GM23338 (cell line): ENCODE data around the gene TDRD7. TPM values are rescaled to one million over a fixed set of nuclear protein-coding genes. Genes with fewer than 3 reads are reported as not detected.

Experiments
- ATAC-seq: fragments of 200-7000 bp; cut with Tn5 transposase; 3 replicates; pipeline ENCODE4 v1.9.1; 2020
- DNase-seq: peaks from one replicate; pipeline ENCODE4 v3.0.0-alpha.2; 2015; ENCODE audit warnings: low spot score
- H2AFZ ChIP-seq: fragments of 200-600 bp; sonication (generic); 2 replicates; pipeline ENCODE4 v1.8.0; 2016; ENCODE audit warnings: antibody characterized with exemption, mild to moderate bottlenecking, moderate library complexity
- H3F3A ChIP-seq: fragments of 200-600 bp; sonication (generic); replicated peaks from 2 replicates; pipeline ENCODE4 v1.8.0; 2017; ENCODE audit warnings: antibody characterized with exemption, mixed run types, low read depth
- H3K27ac ChIP-seq: fragments of 200-600 bp; sonication (generic); 2 replicates; pipeline ENCODE4 v1.6.1; 2016; ENCODE audit warnings: low read depth
- H3K27me3 ChIP-seq: fragments of 200-600 bp; sonication (generic); 2 replicates; pipeline ENCODE4 v1.8.0; 2016; ENCODE audit warnings: mild to moderate bottlenecking, mixed run types, moderate library complexity; ENCODE audit not compliant: insufficient read depth
- H3K36me3 ChIP-seq: fragments of 200-600 bp; sonication (generic); 2 replicates; pipeline ENCODE4 v1.8.0; 2016; ENCODE audit warnings: mild to moderate bottlenecking; ENCODE audit not compliant: insufficient read depth
- H3K4me1 ChIP-seq: fragments of 200-600 bp; sonication (generic); 2 replicates; pipeline ENCODE4 v1.8.0; 2016; ENCODE audit warnings: mild to moderate bottlenecking, moderate library complexity; ENCODE audit not compliant: insufficient read depth
- H3K4me2 ChIP-seq: fragments of 200-600 bp; sonication (generic); 2 replicates; pipeline ENCODE4 v1.7.1; 2017; ENCODE audit warnings: mixed run types
- H3K4me3 ChIP-seq: fragments of 200-600 bp; sonication (generic); 2 replicates; pipeline ENCODE4 v1.6.1; 2016; ENCODE audit warnings: mixed run types
- H3K79me2 ChIP-seq: fragments of 200-600 bp; sonication (generic); replicated peaks from 2 replicates; pipeline ENCODE4 v1.8.0; 2017; ENCODE audit warnings: mild to moderate bottlenecking; ENCODE audit not compliant: insufficient read depth
- H3K9me2 ChIP-seq: fragments of 200-600 bp; sonication (generic); 2 replicates; pipeline ENCODE4 v1.8.0; 2017; ENCODE audit not compliant: insufficient read depth
- H4K20me1 ChIP-seq: fragments of 200-600 bp; sonication (generic); replicated peaks from 2 replicates; pipeline ENCODE4 v1.8.0; 2017; ENCODE audit warnings: mild to moderate bottlenecking; ENCODE audit not compliant: insufficient read depth
- H3K27ac Mint-ChIP-seq: 2 replicates; pipeline ENCODE4 v1.8.0; 2020; ENCODE audit warnings: inconsistent platforms, mild to moderate bottlenecking, moderate library complexity, mixed read lengths
- H3K27me3 Mint-ChIP-seq: 3 replicates; pipeline ENCODE4 v1.8.0; 2022; ENCODE audit warnings: low read depth, mild to moderate bottlenecking, moderate library complexity, mixed read lengths, inconsistent platforms; ENCODE audit not compliant: insufficient read depth, poor library complexity
- H3K36me3 Mint-ChIP-seq: 3 replicates; pipeline ENCODE4 v1.8.0; 2021; ENCODE audit warnings: low read depth, mild to moderate bottlenecking, inconsistent platforms, moderate library complexity, mixed read lengths
- H3K4me1 Mint-ChIP-seq: 3 replicates; pipeline ENCODE4 v1.8.0; 2020; ENCODE audit warnings: mild to moderate bottlenecking, inconsistent platforms, mixed read lengths
- H3K4me3 Mint-ChIP-seq: 3 replicates; pipeline ENCODE4 v1.8.0; 2021; ENCODE audit warnings: moderate library complexity, mild to moderate bottlenecking, inconsistent platforms, mixed read lengths
- H3K9me3 Mint-ChIP-seq: 3 replicates; pipeline ENCODE4 v1.8.0; 2020; ENCODE audit warnings: moderate library complexity, mild to moderate bottlenecking, inconsistent platforms, mixed read lengths
- CREB1 ChIP-seq: fragments of 250-450 bp; sonication (Bioruptor Pico); IDR thresholded peaks from 2 replicates; pipeline ENCODE4 v1.5.0; 2020; ENCODE audit warnings: low read depth, mild to moderate bottlenecking, moderate library complexity
- CTCF ChIP-seq, 2 experiments: fragments of 200-600 bp in 1 of 2; sonication (generic) in 1 of 2; conservative IDR thresholded peaks; 2 replicates each; pipeline versions ENCODE4 v1.5.1 to v1.6.1; 2016 to 2017; ENCODE audit warnings: antibody characterized with exemption in 2 of 2, low read depth in 2 of 2, mild to moderate bottlenecking in 2 of 2, moderate library complexity in 1 of 2
- ETS1 ChIP-seq: IDR thresholded peaks from 2 replicates; pipeline ENCODE4 v1.6.1; 2016; ENCODE audit warnings: antibody characterized with exemption
- EZH2phosphoT487 ChIP-seq: fragments of 200-600 bp; sonication (generic); IDR thresholded peaks from one replicate; pipeline ENCODE4 v1.8.1; 2018; ENCODE audit warnings: antibody characterized with exemption; ENCODE audit not compliant: unreplicated experiment
- NANOG ChIP-seq: IDR thresholded peaks from 2 replicates; pipeline ENCODE4 v1.6.1; 2016; ENCODE audit warnings: antibody characterized with exemption, borderline replicate concordance
- POLR2AphosphoS5 ChIP-seq: IDR thresholded peaks from 2 replicates; pipeline ENCODE4 v1.6.1; 2016; ENCODE audit warnings: antibody characterized with exemption, low read depth
- STAT1 ChIP-seq: IDR thresholded peaks from one replicate; pipeline ENCODE4 v1.6.1; 2016; ENCODE audit warnings: antibody characterized with exemption; ENCODE audit not compliant: unreplicated experiment
- ZNF114 ChIP-seq: fragments of 250-450 bp; sonication (Bioruptor Pico); IDR thresholded peaks from 2 replicates; pipeline ENCODE4 v1.5.0; 2020; ENCODE audit warnings: mild to moderate bottlenecking, moderate library complexity
- ZNF331 ChIP-seq: fragments of 250-450 bp; sonication (Bioruptor Pico); IDR thresholded peaks from 2 replicates; pipeline ENCODE4 v1.5.0; 2020; ENCODE audit warnings: low read depth, mild to moderate bottlenecking, moderate library complexity
- ZNF462 ChIP-seq: fragments of 250-450 bp; sonication (Bioruptor Pico); IDR thresholded peaks from 2 replicates; pipeline ENCODE4 v1.5.0; 2020; ENCODE audit warnings: mild to moderate bottlenecking, moderate library complexity
- polyA plus RNA-seq: library from polyadenylated mRNA; unstranded; fragments of >200 nt; fragmentation: Nextera tagmentation; extraction: Ambion mirVana; gene quantifications from 2 replicates; pipeline ENCODE4 v1.2.1, GENCODE V29; 2016
- total RNA-seq: library from RNA; depleted of rRNA; stranded (reverse); fragments of >200 nt; shearing (Covaris generic); gene quantifications from 2 replicates; pipeline ENCODE4 v1.2.3, GENCODE V29; 2014
- TF ChIP-seq, protein P1 (sequence below): IDR thresholded peaks from one replicate; pipeline ENCODE4 v1.6.1; 2018; ENCODE audit warnings: antibody characterized with exemption; ENCODE audit not compliant: unreplicated experiment

TDRD7 gene
- total and polyA plus RNA-seq, 2 experiments from 2014 or later: 1.7 to 3.1 TPM

GRCh38 chr9:97506787-97507186 is 94.9 kb downstream of the TDRD7 start (continued):
- TF ChIP-seq ETS1 (no peak), ZNF331 (CRISPR knock-in tag) (no peak), ZNF114 (CRISPR knock-in tag) (no peak), STAT1 (no peak), CTCF (conservative IDR thresholded peaks at IDR 0.05; ENCODE audit: low read depth in 2 of 2) (no peak), POLR2AphosphoS5 (no peak), NANOG (no peak), EZH2phosphoT487 (no peak)
- TF ChIP-seq, protein P1, sequence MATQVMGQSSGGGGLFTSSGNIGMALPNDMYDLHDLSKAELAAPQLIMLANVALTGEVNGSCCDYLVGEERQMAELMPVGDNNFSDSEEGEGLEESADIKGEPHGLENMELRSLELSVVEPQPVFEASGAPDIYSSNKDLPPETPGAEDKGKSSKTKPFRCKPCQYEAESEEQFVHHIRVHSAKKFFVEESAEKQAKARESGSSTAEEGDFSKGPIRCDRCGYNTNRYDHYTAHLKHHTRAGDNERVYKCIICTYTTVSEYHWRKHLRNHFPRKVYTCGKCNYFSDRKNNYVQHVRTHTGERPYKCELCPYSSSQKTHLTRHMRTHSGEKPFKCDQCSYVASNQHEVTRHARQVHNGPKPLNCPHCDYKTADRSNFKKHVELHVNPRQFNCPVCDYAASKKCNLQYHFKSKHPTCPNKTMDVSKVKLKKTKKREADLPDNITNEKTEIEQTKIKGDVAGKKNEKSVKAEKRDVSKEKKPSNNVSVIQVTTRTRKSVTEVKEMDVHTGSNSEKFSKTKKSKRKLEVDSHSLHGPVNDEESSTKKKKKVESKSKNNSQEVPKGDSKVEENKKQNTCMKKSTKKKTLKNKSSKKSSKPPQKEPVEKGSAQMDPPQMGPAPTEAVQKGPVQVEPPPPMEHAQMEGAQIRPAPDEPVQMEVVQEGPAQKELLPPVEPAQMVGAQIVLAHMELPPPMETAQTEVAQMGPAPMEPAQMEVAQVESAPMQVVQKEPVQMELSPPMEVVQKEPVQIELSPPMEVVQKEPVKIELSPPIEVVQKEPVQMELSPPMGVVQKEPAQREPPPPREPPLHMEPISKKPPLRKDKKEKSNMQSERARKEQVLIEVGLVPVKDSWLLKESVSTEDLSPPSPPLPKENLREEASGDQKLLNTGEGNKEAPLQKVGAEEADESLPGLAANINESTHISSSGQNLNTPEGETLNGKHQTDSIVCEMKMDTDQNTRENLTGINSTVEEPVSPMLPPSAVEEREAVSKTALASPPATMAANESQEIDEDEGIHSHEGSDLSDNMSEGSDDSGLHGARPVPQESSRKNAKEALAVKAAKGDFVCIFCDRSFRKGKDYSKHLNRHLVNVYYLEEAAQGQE: no peak

GRCh38 chr9:97507428-97507984 is 95.6 kb downstream of the TDRD7 start:
- H3K9me3 Mint-ChIP-seq: no peaks in the 10 kb centered on the region

More at GRCh38 chr9:97507428-97507984, 95.6 kb downstream of the TDRD7 start:
- H3K4me3 Mint-ChIP-seq: no peak overlapping the region
- TF ChIP-seq NANOG (no peak), EZH2phosphoT487 (no peak), ZNF462 (CRISPR knock-in tag) (no peak), STAT1 (no peak), ZNF114 (CRISPR knock-in tag) (no peak), CREB1 (CRISPR knock-in tag) (no peak), POLR2AphosphoS5 (no peak)
- H3K79me2 ChIP-seq: no peaks in the 10 kb centered on the region
- H3K4me2 ChIP-seq: no peak overlapping the region
- H3K27ac Mint-ChIP-seq: no peak overlapping the region
- no peak overlapping the region for H2AFZ ChIP-seq
- peaks cover 7% of the 10 kb centered on the region; the same call in 1 of the 2 replicates for H3K4me1 ChIP-seq
- H3K36me3 Mint-ChIP-seq: no peaks in the 10 kb centered on the region; the same call in 2 of the 3 replicates
- H3K27ac ChIP-seq: no peak overlapping the region
- ATAC-seq (no peak), DNase-seq (no peak)
- H3K36me3 ChIP-seq: no peaks in the 10 kb centered on the region
- H4K20me1 ChIP-seq: no peaks in the 10 kb centered on the region
- H3K9me2 ChIP-seq: no peaks in the 10 kb centered on the region
- no peak overlapping the region for H3K4me3 ChIP-seq
- H3K4me1 Mint-ChIP-seq: peaks cover 6% of the 10 kb centered on the region
- peaks cover 45% of the 10 kb centered on the region for H3K27me3 ChIP-seq
- peaks cover 21% of the 10 kb centered on the region for H3K27me3 Mint-ChIP-seq
- H3F3A ChIP-seq: no peaks in the 10 kb centered on the region; the same call in 1 of the 2 replicates
